ENCODE results near the gene CD9.

CD9 gene

DNA sequence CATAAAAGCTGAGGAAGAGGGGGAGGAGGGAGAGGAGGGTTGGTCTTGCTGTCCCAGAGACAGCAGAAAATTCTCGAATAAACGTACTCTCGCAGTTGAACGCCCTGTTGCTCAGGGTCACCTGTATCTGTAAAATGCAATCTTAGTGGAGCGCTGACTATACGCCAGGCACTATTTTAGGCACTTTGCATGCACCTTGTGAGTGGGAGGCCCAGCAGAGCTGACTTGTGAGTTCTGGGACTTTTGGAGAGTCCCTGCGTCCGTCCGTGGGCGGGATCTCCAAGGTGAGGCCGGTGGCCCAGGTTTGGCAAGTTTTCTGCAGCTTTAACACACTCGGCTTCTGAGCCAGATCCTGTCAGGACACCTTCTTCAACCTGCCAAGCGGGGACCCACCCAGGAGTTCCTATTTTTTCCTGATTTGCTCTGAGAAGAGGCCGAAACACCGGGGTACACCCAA is 77.8 kb downstream of the CD9 start:
- DNase-seq = no peak

DNA sequence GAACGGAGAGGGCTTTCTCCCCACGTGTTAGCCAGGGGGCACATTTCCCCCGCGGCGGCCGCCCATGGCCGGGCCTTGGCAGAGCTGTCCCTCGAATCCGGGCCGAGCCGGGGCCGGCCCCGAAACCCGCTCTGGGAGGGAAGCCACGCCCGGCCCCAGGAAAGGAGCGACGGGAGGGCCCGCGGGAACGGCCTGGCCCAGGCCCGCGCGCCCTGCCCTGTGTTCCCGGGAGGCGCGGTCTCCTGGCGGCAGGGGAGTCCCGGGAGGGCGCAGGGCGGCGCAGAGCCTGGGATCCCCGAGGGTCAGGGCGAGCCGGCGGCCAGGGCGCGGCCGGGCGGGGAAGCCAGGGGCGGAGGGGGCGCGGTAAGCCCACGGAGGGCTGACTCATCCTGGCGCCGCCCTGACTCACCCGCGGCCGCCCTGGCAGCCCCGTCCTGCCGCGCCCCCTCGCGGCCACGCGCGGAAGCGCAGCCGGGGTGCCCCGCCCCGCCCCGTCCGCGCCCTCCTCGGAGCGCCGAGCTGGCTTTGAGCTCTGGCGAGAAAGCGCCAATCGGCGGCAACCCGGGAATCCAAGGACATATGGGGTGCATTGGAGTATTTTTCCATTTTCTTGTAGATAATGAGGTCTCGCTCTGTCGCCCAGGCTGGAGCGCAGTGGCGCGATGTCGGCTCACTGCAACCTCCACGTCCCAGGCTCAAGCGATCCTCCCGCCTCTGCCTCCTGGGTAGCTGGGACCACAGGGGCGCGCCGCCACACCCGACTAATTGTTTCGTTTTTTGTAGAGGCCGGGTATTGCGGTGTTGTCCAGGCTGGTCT is 78.4 kb downstream of the CD9 start:
- peak; percentile 72 for DNase-seq

DNA sequence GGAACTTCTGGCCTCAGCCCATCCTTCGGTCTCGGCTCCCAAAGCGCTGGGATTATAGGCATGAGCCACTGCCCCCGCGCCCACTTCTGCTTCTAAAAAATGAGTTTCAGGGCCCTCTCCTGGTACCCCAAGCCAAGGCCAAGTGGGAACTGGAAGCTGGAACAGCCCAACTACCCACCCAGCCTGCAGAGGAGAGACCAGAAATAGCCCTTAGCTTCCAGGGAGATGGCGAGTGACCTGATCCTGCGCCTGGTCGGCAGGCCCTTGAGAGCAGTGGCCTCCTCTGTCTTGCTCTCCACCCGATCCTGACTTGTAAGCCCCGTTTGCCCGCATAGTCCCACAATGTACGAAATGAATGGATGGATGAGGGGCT is 79.0 kb downstream of the CD9 start:
- DNase-seq = no peak

DNA sequence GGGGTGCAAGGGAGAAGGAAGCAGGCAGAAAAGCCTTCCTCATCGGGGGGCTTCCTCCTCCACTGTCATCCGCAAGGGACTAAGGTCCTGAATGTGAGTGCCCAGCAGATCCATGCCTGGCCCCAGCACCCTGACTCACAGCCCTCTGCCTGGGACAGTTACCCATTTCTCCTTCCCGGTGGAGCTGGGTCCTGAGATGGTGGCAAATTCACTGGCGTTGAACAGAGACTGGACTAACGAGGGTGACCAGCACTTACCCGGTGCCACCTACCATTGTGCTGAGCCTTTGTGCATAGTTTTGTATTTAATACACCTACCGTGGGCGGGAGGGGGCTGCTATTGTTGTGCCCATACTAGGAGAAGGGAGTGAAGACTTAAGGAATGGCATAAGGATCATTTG is 79.4 kb downstream of the CD9 start:
- no peak for DNase-seq

DNA sequence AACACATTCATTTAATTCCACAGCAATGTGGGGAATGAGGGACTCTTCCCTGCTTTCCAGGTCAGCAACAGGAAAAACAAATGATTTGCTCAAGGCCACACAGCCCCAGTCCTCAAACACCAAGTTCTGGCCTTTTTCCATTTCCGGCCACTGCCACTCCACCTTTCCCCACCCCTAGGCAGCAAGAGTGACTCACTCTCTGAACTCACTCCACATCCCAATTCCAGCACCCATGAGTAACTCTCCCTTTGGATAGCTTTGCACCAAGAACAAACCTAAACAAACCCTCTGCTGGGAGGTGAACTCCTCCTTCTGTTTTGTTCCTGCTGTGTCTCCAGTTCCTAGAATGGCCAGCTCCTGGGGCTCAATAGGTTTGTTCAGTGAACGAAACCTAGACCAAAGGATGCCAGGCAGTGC is 79.9 kb downstream of the CD9 start:
- DNase-seq = peak; percentile 93

DNA sequence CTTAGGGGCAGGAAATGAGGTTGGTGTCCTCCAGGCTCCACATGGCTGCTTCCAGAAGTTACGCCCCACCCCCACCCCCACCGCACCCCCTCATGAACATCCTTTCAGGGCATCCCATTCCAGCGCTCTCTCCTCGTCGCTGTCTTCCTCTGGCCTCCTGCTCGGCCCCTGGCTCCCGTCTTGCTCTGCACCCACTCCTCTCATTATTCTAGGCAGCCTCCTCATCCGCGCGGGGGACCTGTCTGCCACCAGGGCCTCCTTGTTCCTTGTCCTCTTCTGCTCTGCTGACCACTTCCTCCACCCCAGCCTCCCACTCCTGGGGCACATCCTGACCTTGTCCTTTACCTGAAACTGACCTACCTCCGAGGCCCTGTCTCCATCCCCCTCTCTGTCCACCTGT is 80.5 kb downstream of the CD9 start:
- DNase-seq = no peak

DNA sequence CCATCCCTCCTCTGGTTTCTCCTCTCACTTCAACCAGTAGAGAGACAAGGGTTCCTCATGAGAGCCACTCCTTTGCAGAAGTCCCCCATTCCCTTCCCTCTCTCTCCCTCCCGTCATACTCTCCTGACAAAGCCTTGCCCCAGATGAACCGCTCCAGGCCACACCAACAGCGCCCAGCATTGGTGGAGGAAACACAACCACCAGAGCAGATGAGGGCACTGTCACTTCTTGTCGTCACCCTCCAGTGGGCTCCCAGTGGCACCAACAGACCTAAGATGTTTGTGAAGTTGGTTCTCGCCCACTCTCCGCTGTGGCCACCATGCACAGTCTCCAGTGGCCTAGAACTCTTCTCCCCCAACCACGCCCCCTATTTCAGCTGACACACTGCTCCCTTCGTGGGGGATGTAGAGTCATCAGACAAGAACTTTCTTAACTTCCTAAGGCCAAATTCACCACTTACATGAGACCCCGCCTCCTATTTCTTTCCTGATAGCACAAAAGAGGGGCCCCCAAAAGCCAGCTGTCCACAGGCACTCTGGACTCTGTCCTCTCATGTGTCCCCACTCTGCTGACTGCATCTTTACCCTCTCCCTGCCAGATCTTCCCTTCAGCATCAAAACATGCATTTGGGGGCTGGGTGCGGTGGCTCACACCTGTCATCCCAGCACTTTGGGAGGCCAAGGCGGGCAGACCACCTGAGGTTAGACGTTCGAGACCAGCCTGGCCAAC is 81.0 kb downstream of the CD9 start:
- DNase-seq = peak; percentile 54

DNA sequence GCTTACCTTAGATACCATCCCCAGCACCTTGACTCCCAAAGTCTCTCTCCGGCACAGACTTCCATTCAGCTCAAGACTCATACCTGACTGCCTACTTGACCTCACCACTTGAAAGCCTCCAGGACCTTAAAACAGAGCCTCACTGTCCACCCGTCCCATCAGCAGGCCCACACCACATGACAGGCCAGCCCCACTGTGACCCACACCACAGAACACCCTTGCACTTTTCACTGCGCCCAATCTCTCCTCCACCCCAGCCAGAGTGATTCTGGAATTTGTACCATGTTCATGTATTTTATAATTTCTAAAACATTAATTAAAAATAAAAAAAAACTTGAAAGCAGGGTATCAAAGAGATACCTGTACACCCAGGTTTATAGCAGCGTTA is 82.2 kb downstream of the CD9 start:
- DNase-seq = no peak

DNA sequence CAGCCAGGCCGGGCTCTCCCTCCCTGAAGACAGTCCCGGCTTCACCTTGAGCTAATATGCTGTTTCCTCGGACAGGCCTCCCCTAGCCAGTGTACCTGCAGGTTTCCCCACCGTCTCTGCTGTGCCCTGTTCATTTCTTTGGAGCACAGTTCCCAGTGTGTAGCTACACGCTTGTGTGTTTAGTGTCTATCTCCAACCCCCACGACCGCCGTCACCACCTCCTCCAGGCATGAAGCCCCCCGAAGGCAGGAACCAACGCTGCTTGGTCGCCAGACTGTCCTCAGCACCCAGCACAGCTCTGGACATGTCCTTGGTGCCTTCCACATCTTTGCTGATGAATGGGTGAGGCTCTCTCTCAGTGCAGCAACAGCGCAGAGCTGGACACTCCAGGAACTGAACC is 84.1 kb downstream of the CD9 start:
- DNase-seq = no peak

DNA sequence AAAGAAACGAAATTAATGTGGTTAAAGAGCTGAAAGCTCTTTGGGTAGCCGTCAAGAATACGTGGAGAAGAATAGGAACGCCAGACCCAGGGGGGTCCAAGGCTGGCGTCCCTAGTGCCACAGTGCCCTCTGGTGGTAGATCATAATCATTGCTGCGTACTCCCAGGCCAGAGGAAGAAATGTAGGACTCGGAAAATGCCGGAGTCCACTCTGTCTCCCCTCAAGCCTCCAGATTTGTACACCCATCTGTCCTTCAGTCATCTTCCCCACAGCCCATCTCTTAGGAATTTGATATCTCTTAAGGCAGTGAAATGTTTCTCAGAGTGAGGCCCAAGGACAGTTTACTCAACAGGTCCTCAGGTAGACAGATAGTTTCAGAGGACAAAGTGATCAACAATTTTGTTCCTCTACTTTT is 84.9 kb downstream of the CD9 start:
- DNase-seq = peak; percentile 77

DNA sequence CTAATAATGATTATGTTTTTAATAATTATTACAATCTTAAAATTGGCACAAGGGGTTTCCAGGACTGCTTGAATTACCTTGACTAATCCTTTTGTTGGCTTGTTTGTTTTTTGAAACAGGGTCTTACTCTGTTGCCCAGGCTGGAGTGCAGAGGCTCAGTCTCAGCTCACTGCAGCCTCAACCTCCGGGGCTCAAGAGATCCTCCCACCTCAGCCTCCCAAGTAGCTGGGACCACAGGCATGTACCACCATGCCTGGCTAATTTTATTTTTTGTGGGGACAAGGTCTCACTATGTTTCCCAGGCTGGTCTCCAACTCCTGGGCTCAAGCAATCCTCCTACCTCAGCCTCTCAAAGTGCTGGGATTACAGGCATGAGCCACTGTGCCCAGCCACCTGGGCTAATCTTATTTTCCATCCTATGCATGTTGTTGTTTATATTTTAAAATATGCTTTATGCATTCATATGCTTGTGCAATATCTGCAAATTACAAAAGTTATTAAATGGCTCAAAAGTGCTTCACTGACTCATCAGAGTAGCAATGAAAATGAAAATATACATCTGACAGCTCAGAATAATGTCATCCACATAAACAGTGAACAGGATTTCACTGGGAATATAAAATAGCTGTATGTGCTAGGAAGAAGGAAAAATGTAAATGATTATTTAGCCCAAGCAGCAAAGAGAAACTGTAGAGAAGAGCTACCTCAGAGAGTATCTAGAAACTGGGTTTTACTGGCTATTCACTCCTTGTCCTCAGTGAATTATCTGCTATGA is 85.5 kb downstream of the CD9 start:
- DNase-seq = no peak
